HEK293 (cell line): Measurements from ENCODE around the gene CNGB1.

ENCODE experiments used
- CTCF ChIA-PET: fragments of 350-600 bp; formaldehyde crosslinking; extraction: SDS; loops from one replicate; lab custom pipeline; 2021; ENCODE audit warnings: antibody characterized with exemption; lab: Yijun Ruan, JAX
- POLR2A ChIA-PET: fragments of 300-600 bp; formaldehyde crosslinking; extraction: SDS; loops from one replicate; lab custom pipeline; 2020; ENCODE audit warnings: antibody characterized with exemption, inconsistent platforms; lab: Yijun Ruan, JAX
- H3K27ac ChIP-seq: fragments of 200-500 bp; sonication (Bioruptor generic); 2 replicates; pipeline ENCODE4 v1.5.1; 2014; ENCODE audit warnings: low read depth, low read length, control low read depth, inconsistent platforms; ENCODE audit errors: extremely low read depth
- H3K36me3 ChIP-seq, 2 experiments: fragments of 200-500 bp in 1 of 2; sonication (Bioruptor generic) in 1 of 2; 1 replicate in 1 of 2; 2 replicates in 1 of 2; pipeline ENCODE4 v1.5.1; 2014 to 2017; ENCODE audit warnings: inconsistent platforms in 2 of 2, low read length in 2 of 2; ENCODE audit not compliant: control insufficient read depth in 2 of 2, insufficient read depth in 1 of 2
- H3K4me1 ChIP-seq: fragments of 200-500 bp; sonication (Bioruptor generic); 2 replicates; pipeline ENCODE4 v1.5.1; 2014; ENCODE audit warnings: mild to moderate bottlenecking, low read length, inconsistent platforms; ENCODE audit not compliant: control insufficient read depth, insufficient read depth
- H3K4me3 ChIP-seq: 2 replicates; pipeline ENCODE4 v1.5.1; 2011; ENCODE audit warnings: low read depth, mild to moderate bottlenecking, control low read depth, low read length, moderate library complexity
- H3K9me3 ChIP-seq: fragments of 200-500 bp; sonication (Bioruptor generic); 2 replicates; pipeline ENCODE4 v1.5.1; 2014; ENCODE audit warnings: low read depth, low read length, inconsistent platforms; ENCODE audit not compliant: control insufficient read depth, insufficient read depth
- CTCF ChIP-seq: fragments of 450-650 bp; formaldehyde crosslinking; IDR thresholded peaks from 2 replicates; pipeline ENCODE4 v1.5.1; 2016; ENCODE audit warnings: missing biosample characterization, missing genetic modification characterization
- GLIS1 ChIP-seq: fragments of 450-650 bp; formaldehyde crosslinking; IDR thresholded peaks from 2 replicates; pipeline ENCODE4 v1.5.1; 2016; ENCODE audit warnings: missing biosample characterization, missing genetic modification characterization
- HOXA7 ChIP-seq: sonication (generic); formaldehyde crosslinking; IDR thresholded peaks from 2 replicates; pipeline ENCODE4 v1.8.1; 2022; ENCODE audit warnings: missing genetic modification reagents, borderline replicate concordance
- KLF1 ChIP-seq: fragments of 450-650 bp; formaldehyde crosslinking; IDR thresholded peaks from 2 replicates; pipeline ENCODE4 v1.5.1; 2016; ENCODE audit warnings: missing biosample characterization, missing genetic modification characterization
- KLF8 ChIP-seq: fragments of 450-650 bp; formaldehyde crosslinking; IDR thresholded peaks from 2 replicates; pipeline ENCODE4 v1.5.1; 2016; ENCODE audit warnings: missing biosample characterization, missing genetic modification characterization
- PRDM10 ChIP-seq: fragments of 450-650 bp; formaldehyde crosslinking; IDR thresholded peaks from 2 replicates; pipeline ENCODE4 v1.5.1; 2016; ENCODE audit warnings: missing biosample characterization, missing genetic modification characterization
- PRDM6 ChIP-seq: fragments of 450-650 bp; formaldehyde crosslinking; IDR thresholded peaks from 2 replicates; pipeline ENCODE4 v1.5.1; 2017; ENCODE audit warnings: missing biosample characterization, missing genetic modification characterization
- RBAK ChIP-seq: fragments of 450-650 bp; formaldehyde crosslinking; IDR thresholded peaks from 2 replicates; pipeline ENCODE4 v1.5.1; 2016; ENCODE audit warnings: missing biosample characterization, missing genetic modification characterization
- SCRT2 ChIP-seq: fragments of 450-650 bp; formaldehyde crosslinking; IDR thresholded peaks from 2 replicates; pipeline ENCODE4 v1.5.1; 2016; ENCODE audit warnings: missing biosample characterization, missing genetic modification characterization
- SP3 ChIP-seq: fragments of 450-650 bp; formaldehyde crosslinking; IDR thresholded peaks from 2 replicates; pipeline ENCODE4 v1.5.1; 2016; ENCODE audit warnings: missing biosample characterization, missing genetic modification characterization
- SP7 ChIP-seq: fragments of 450-650 bp; formaldehyde crosslinking; IDR thresholded peaks from 2 replicates; pipeline ENCODE4 v1.5.1; 2016; ENCODE audit warnings: missing biosample characterization, missing genetic modification characterization
- ZBTB17 ChIP-seq: fragments of 450-650 bp; formaldehyde crosslinking; IDR thresholded peaks from 2 replicates; pipeline ENCODE4 v1.5.1; 2016; ENCODE audit warnings: missing biosample characterization, missing genetic modification characterization
- ZFP37 ChIP-seq: fragments of 450-650 bp; formaldehyde crosslinking; IDR thresholded peaks from 2 replicates; pipeline ENCODE4 v1.5.1; 2016; ENCODE audit warnings: missing biosample characterization, missing genetic modification characterization
- ZIC2 ChIP-seq: fragments of 450-650 bp; formaldehyde crosslinking; IDR thresholded peaks from 2 replicates; pipeline ENCODE4 v1.5.1; 2016; ENCODE audit warnings: missing biosample characterization, missing genetic modification characterization
- ZNF114 ChIP-seq: fragments of 450-650 bp; formaldehyde crosslinking; IDR thresholded peaks from 2 replicates; pipeline ENCODE4 v1.5.0; 2017; ENCODE audit warnings: missing biosample characterization, missing genetic modification characterization
- ZNF354C ChIP-seq: fragments of 450-650 bp; formaldehyde crosslinking; IDR thresholded peaks from 2 replicates; pipeline ENCODE4 v1.5.1; 2016; ENCODE audit warnings: missing biosample characterization, missing genetic modification characterization, low read depth, borderline replicate concordance
- ZNF37A ChIP-seq: fragments of 450-650 bp; IDR thresholded peaks from 2 replicates; pipeline ENCODE4 v1.5.1; 2018; ENCODE audit warnings: missing biosample characterization, missing genetic modification characterization
- ZNF398 ChIP-seq: fragments of 450-650 bp; formaldehyde crosslinking; IDR thresholded peaks from 2 replicates; pipeline ENCODE4 v1.5.1; 2017; ENCODE audit warnings: missing biosample characterization, missing genetic modification characterization
- ZNF423 ChIP-seq: fragments of 450-650 bp; formaldehyde crosslinking; IDR thresholded peaks from 2 replicates; pipeline ENCODE4 v1.5.1; 2016; ENCODE audit warnings: missing biosample characterization, missing genetic modification characterization
- ZNF549 ChIP-seq: fragments of 450-650 bp; IDR thresholded peaks from 2 replicates; pipeline ENCODE4 v1.5.1; 2018; ENCODE audit warnings: missing biosample characterization, missing genetic modification characterization, mild to moderate bottlenecking, inconsistent platforms, moderate library complexity
- ZNF571 ChIP-seq: fragments of 450-650 bp; formaldehyde crosslinking; IDR thresholded peaks from 2 replicates; pipeline ENCODE4 v1.5.0; 2017; ENCODE audit warnings: missing biosample characterization, missing genetic modification characterization
- ZNF600 ChIP-seq: fragments of 450-650 bp; formaldehyde crosslinking; IDR thresholded peaks from 2 replicates; pipeline ENCODE4 v1.5.1; 2016; ENCODE audit warnings: missing biosample characterization, missing genetic modification characterization
- ZNF629 ChIP-seq: fragments of 450-650 bp; formaldehyde crosslinking; IDR thresholded peaks from 2 replicates; pipeline ENCODE4 v1.5.1; 2017; ENCODE audit warnings: missing biosample characterization, missing genetic modification characterization
- ZNF654 ChIP-seq: fragments of 450-650 bp; formaldehyde crosslinking; IDR thresholded peaks from 2 replicates; pipeline ENCODE4 v1.5.1; 2016; ENCODE audit warnings: low read depth, missing biosample characterization, missing genetic modification characterization
- ZNF777 ChIP-seq: fragments of 450-650 bp; formaldehyde crosslinking; IDR thresholded peaks from 2 replicates; pipeline ENCODE4 v1.5.1; 2017; ENCODE audit warnings: missing biosample characterization, missing genetic modification characterization, borderline replicate concordance

The CNGB1 gene

GRCh38 chr16:57865746-57866528 is 105.0 kb downstream of the CNGB1 start:
- Histone ChIP-seq H3K27ac (no peak overlapping the region), H3K36me3 (no peaks in the 10 kb centered on the region), H3K4me1 (peaks cover 19% of the 10 kb centered on the region), H3K9me3 (no peaks in the 10 kb centered on the region), H3K4me3 (no peak overlapping the region)
- ChIA-PET POLR2A (interaction anchor here (0.6 to 0.7 kb wide), 4 partner anchors 71 to 208 kb away, joined by 3 to 10 read pairs (median 4); partner anchors contain the start of gene KATNB1), CTCF (interaction anchor here (0.6 to 1.6 kb wide), 3 partner anchors 66 to 204 kb away, joined by 3 to 7 read pairs (median 3); no protein-coding TSS in a partner anchor)
- no peak for TF ChIP-seq GLIS1 (tag by site-specific recombination)
- TF ChIP-seq ZNF423 (tag by site-specific recombination) = no peak
- no peak for TF ChIP-seq KLF8 (tag by site-specific recombination)
- TF ChIP-seq ZNF549 (tag by site-specific recombination) = no peak
- no peak for TF ChIP-seq ZFP37 (tag by site-specific recombination)
- no peak for TF ChIP-seq RBAK (tag by site-specific recombination)
- TF ChIP-seq ZNF114 (tag by site-specific recombination) = no peak
- no peak for TF ChIP-seq KLF1 (tag by site-specific recombination)
- TF ChIP-seq ZNF354C = no peak
- no peak for TF ChIP-seq PRDM10 (tag by site-specific recombination)

GRCh38 chr16:57863434-57864160 is 107.3 kb downstream of the CNGB1 start:
- Histone ChIP-seq H3K36me3 (no peaks in the 10 kb centered on the region), H3K9me3 (no peaks in the 10 kb centered on the region), H3K4me1 (peaks cover 19% of the 10 kb centered on the region), H3K4me3 (no peak overlapping the region), H3K27ac (no peak overlapping the region)
- CTCF ChIA-PET = interaction anchor here (0.6 to 3.4 kb wide), 28 partner anchors 8 to 286 kb away, joined by 3 to 25 read pairs (median 4); partner anchors contain the start of genes KATNB1 and KIFC3
- POLR2A ChIA-PET = interaction anchor here (0.7 to 0.9 kb wide), 2 partner anchors 65 to 118 kb away, joined by 3 to 5 read pairs; no protein-coding TSS in a partner anchor
- 0 out of 2 replicates have a peak, but pooled peaks have one; percentile 38 for TF ChIP-seq SCRT2 (tag by site-specific recombination)
- 0 out of 2 replicates have a peak, but pooled peaks have one; percentile 28 for TF ChIP-seq ZNF629 (tag by site-specific recombination)
- no peak for TF ChIP-seq HOXA7
- peak; percentile 65 for TF ChIP-seq ZNF654 (tag by site-specific recombination)
- no peak for TF ChIP-seq ZNF571 (tag by site-specific recombination)
- peak; percentile 38 for TF ChIP-seq ZBTB17 (tag by site-specific recombination)
- no peak for TF ChIP-seq ZNF37A
- peak; percentile 63 for TF ChIP-seq ZNF600 (tag by site-specific recombination)
- peak; percentile 27 for TF ChIP-seq PRDM6 (tag by site-specific recombination)
- TF ChIP-seq ZIC2 = 0 out of 2 replicates have a peak, but pooled peaks have one; percentile 27
- TF ChIP-seq ZNF777 (tag by site-specific recombination) = no peak
- peak; percentile 43; the same call in 1 of the 2 replicates for TF ChIP-seq ZNF398 (tag by site-specific recombination)
- TF ChIP-seq CTCF = peak; percentile 48; the same call in 1 of the 2 replicates
- TF ChIP-seq SP7 = peak; percentile 33; the same call in 1 of the 2 replicates
- no peak for TF ChIP-seq SP3 (tag by site-specific recombination)
